ENCODE results near the gene C11orf52. TPM values are rescaled to one million over a fixed set of nuclear protein-coding genes. Genes with fewer than 3 reads are reported as not detected.
A peak's percentile ranks its signal among the peaks of the same experiment; 100 is the strongest.
"Not testable (repeated sequence)": the region's sequence is repeated elsewhere in the genome, so short reads cannot be mapped to it uniquely, and the experiment has no call there.

The C11orf52 gene
- total RNA-seq, 2 experiments from 2014 or later, result not detected

DNA sequence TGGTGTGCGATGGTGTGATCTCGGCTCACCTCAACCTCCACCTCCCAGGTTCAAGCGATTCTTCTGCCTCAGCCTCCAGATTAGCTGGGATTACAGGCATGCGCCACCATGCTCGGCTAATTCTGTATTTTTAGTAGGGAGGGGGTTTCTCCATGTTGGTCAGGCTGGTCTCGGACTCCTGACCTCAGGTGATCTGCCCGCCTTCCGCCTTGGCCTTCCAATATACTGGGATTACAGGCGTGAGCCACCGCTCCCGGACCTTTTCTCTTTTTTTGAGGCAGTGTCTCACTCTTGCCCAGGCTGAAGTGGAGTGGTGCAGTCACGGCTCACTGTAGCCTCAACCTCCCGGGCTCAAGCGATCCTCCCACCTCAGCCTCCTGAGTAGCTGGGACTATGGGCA is 14.5 kb downstream of the C11orf52 start:
- not testable (repeated sequence) for DNase-seq; H3K36me3 Mint-ChIP-seq (ENCODE audit: low read depth); H3K27me3 Mint-ChIP-seq (ENCODE audit: low read depth); H3K9me3 Mint-ChIP-seq; H3K27ac Mint-ChIP-seq; H3K4me3 Mint-ChIP-seq
- peaks cover 40% of the 10 kb centered on the region for H3K4me1 Mint-ChIP-seq (ENCODE audit: low read depth)
- CTCF ChIA-PET, result interaction anchor here (1.5 to 8.4 kb wide), 2 partner anchors 49 to 90 kb away, joined by 3 to 125 read pairs; no protein-coding TSS in a partner anchor
- intact Hi-C loops (cut with micrococcal nuclease), result loop anchor here (10.0 kb wide), 2 partner anchors 558 to 1588 kb away; partner anchors contain the start of gene POU2AF1

DNA sequence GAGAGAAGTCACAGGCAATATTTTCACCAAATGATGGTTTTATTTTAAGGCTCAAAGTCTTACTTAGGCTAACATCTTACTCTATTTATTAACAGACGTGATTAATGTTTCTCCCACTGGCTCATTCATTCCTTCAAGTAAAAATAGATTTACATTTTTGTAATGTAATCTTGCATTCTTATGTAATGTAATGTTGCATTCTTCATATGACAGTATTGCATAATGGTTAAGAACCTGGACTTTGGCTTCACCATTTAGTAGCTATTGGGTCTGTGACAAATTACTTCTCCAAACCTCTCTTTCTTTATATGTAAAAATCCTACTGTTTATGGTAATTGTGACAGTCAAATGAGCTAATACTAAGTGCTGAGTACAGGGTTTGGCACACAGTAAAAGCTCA is 15.2 kb downstream of the C11orf52 start:
- H3K4me3 Mint-ChIP-seq, result no peak overlapping the region
- no peak overlapping the region for H3K27ac Mint-ChIP-seq
- H3K27me3 Mint-ChIP-seq (ENCODE audit: low read depth), result no peaks in the 10 kb centered on the region
- CTCF ChIA-PET, result interaction anchor here (0.8 to 8.4 kb wide), 3 partner anchors 19 to 62 kb away, joined by 3 to 125 read pairs (median 5); partner anchors contain the start of gene ALG9
- no peak for DNase-seq
- intact Hi-C loops (cut with micrococcal nuclease), result loop anchor here (10.0 kb wide), 2 partner anchors 559 to 1589 kb away; partner anchors contain the start of gene POU2AF1
- H3K4me1 Mint-ChIP-seq (ENCODE audit: low read depth), result peaks cover 47% of the 10 kb centered on the region
- H3K9me3 Mint-ChIP-seq, result no peaks in the 10 kb centered on the region
- no peaks in the 10 kb centered on the region for H3K36me3 Mint-ChIP-seq (ENCODE audit: low read depth)

DNA sequence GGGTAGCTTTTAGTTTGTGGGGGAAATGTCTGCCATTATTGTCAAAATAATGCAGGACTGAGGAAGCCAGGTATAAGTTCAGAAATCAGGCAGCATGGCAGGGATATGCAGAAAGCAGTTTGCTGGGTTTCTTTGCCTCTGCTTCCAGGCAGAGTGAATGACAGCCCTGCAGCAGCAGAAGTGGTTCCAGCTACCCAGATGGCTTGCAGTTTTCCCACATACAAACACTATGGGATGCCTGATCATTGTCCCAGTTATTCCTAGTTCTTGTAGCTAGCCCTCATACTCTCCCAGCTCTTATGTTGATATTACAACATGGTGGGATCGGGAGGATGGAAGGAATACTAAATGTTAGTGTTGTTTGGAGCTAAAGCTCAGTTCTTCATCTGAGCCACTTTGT is 15.6 kb downstream of the C11orf52 start:
- Mint-ChIP-seq H3K4me1 (ENCODE audit: low read depth) (peaks cover 51% of the 10 kb centered on the region), H3K27ac (no peak overlapping the region), H3K36me3 (ENCODE audit: low read depth) (no peaks in the 10 kb centered on the region), H3K9me3 (no peaks in the 10 kb centered on the region), H3K4me3 (no peak overlapping the region), H3K27me3 (ENCODE audit: low read depth) (no peaks in the 10 kb centered on the region)
- intact Hi-C loops (cut with micrococcal nuclease), result loop anchor here (10.0 kb wide), 2 partner anchors 560 to 1590 kb away; partner anchors contain the start of gene POU2AF1
- DNase-seq, result no peak
- CTCF ChIA-PET, result interaction anchor here (0.8 to 8.4 kb wide), 3 partner anchors 19 to 63 kb away, joined by 3 to 125 read pairs (median 5); partner anchors contain the start of gene ALG9

DNA sequence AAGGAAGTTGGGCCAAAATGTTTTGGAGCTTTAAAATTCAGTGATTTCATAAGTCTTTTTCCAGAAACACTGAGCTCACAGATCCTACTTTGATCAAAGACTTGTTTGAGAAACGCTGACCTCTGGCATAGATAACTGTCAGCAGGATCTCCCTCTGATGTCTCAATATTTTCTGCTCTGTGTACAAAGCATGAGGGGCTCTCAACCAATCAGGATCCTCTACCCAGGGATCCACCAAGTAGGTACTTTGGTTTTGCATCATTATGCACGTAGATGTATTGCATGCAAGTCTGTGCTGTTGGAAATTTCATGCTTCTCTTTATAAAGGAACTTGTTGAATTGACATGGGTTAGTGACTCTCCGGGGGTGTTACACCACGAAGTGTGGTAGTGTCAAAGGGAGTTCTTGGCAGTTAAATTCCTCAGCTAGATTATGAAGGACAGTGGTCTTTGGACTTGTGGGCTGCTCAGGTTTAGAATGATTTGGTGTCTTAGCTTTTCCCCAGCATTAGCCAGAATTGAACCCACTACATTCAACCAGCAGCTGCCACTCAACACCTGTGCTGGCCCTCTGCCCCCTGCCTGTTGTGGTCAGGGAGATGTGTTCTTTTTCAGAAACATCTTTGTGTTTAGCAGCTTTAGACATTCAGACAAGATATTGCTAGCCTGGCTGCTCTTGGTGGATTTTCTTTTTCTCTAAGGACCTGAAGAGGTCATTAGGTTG is 16.8 kb downstream of the C11orf52 start:
- no peak for DNase-seq
- no peaks in the 10 kb centered on the region for H3K27me3 Mint-ChIP-seq (ENCODE audit: low read depth)
- H3K4me1 Mint-ChIP-seq (ENCODE audit: low read depth), result peaks cover 53% of the 10 kb centered on the region
- intact Hi-C loops (cut with micrococcal nuclease), result loop anchor here (10.0 kb wide), 2 partner anchors 561 to 1591 kb away; partner anchors contain the start of gene POU2AF1
- H3K36me3 Mint-ChIP-seq (ENCODE audit: low read depth), result no peaks in the 10 kb centered on the region
- CTCF ChIA-PET, result interaction anchor here (0.5 to 8.4 kb wide), 8 partner anchors 9 to 398 kb away, joined by 3 to 125 read pairs (median 4); no protein-coding TSS in a partner anchor
- H3K9me3 Mint-ChIP-seq, result no peaks in the 10 kb centered on the region
- H3K4me3 Mint-ChIP-seq, result peak overlapping the region; percentile 2
- no peak overlapping the region for H3K27ac Mint-ChIP-seq

DNA sequence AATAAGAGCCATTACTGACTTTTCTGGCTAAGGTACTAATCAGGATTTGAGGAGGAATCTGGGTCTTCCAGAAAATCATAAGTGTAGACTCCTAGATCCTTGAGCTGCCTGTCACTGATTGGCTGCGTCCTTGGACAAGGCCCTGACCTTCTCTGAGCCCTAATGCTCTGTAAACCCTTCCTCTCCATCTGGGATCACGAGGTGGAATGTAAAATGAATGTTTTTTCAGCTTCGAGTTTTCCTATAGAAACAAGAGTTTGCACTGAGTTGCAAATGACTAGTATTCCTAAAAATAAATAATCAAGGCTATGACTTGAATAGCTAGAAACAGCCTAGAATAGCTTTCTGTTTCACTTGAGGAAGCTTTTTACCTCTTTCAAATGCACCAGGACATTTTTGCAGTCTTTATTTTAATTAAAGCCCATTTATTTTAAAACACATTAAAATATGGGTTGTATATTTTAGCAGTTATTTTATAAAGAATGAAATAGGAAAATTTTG is 17.4 kb downstream of the C11orf52 start:
- H3K27me3 Mint-ChIP-seq (ENCODE audit: low read depth), result no peaks in the 10 kb centered on the region

DNA sequence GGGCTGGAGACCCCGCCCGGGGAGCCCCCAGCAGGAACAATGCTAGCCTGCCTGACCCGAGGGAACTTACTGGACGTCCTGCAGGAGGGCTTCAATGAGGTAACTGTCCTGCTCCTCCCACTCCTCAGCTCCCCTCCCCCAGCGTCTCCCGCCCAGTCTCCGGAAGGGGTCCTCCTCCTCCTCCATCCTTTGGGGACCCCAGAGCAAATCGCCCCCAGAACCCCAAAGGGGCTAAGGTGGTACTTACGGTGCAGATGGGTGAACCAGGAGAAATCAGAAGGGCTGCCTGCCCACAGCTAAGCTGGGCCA is 18.7 kb downstream of the C11orf52 start:
- CTCF ChIA-PET, result interaction anchor here (0.9 to 9.2 kb wide), 5 partner anchors 8 to 238 kb away, joined by 3 to 53 read pairs (median 7); partner anchors contain the start of gene BCO2
- Mint-ChIP-seq H3K27me3 (ENCODE audit: low read depth) (no peaks in the 10 kb centered on the region), H3K4me3 (peak overlapping the region; percentile 76), H3K4me1 (ENCODE audit: low read depth) (peaks cover 49% of the 10 kb centered on the region), H3K9me3 (no peaks in the 10 kb centered on the region), H3K27ac (peak overlapping the region; percentile 84), H3K36me3 (ENCODE audit: low read depth) (no peaks in the 10 kb centered on the region)
- no peak for DNase-seq
- intact Hi-C loops (cut with micrococcal nuclease), result loop anchor here (10.0 kb wide), 2 partner anchors 563 to 1593 kb away; partner anchors contain the start of gene POU2AF1

More for the DNA sequence above, 17.4 kb downstream of the C11orf52 start:
- Mint-ChIP-seq H3K27ac (peak overlapping the region; percentile 30), H3K4me3 (no peak overlapping the region), H3K9me3 (no peaks in the 10 kb centered on the region), H3K4me1 (ENCODE audit: low read depth) (peaks cover 53% of the 10 kb centered on the region), H3K36me3 (ENCODE audit: low read depth) (no peaks in the 10 kb centered on the region)
- intact Hi-C loops (cut with micrococcal nuclease), result loop anchor here (10.0 kb wide), 2 partner anchors 561 to 1591 kb away; partner anchors contain the start of gene POU2AF1
- DNase-seq, result no peak
- CTCF ChIA-PET, result interaction anchor here (0.6 to 8.4 kb wide), 5 partner anchors 9 to 260 kb away, joined by 3 to 125 read pairs (median 7); no protein-coding TSS in a partner anchor

DNA sequence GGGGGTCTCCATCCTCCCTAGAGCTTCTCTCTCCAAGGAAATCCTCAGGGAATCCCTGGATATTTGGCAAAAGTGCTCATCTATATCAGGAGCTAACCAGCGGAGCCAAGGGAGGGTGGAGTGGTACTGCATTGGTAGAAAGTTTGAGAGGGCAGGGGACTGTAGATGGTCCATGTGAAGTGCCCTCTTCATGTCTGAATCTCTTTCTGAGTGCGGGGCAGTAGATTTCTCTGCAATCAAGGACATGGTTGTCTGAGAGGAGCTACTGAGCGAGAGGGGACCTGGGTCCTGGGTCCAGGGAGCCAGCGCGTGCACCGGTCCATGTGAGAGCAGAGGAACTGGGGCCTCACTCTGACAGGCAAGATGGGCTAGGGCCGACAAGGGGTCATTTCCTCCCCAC is 19.1 kb downstream of the C11orf52 start:
- H3K27ac Mint-ChIP-seq, result peak overlapping the region; percentile 84
- peaks cover 45% of the 10 kb centered on the region for H3K4me1 Mint-ChIP-seq (ENCODE audit: low read depth)
- CTCF ChIA-PET, result interaction anchor here (0.9 to 9.2 kb wide), 5 partner anchors 9 to 238 kb away, joined by 3 to 53 read pairs (median 7); partner anchors contain the start of gene BCO2
- H3K9me3 Mint-ChIP-seq, result no peaks in the 10 kb centered on the region
- peak overlapping the region; percentile 76 for H3K4me3 Mint-ChIP-seq
- DNase-seq, result no peak
- no peaks in the 10 kb centered on the region for H3K27me3 Mint-ChIP-seq (ENCODE audit: low read depth)
- intact Hi-C loops (cut with micrococcal nuclease), result loop anchor here (2.0 to 10.0 kb wide), 5 partner anchors 59 to 1593 kb away; partner anchors contain the start of genes CFAP68, FDXACB1, POU2AF1 and SIK2
- no peaks in the 10 kb centered on the region for H3K36me3 Mint-ChIP-seq (ENCODE audit: low read depth)

DNA sequence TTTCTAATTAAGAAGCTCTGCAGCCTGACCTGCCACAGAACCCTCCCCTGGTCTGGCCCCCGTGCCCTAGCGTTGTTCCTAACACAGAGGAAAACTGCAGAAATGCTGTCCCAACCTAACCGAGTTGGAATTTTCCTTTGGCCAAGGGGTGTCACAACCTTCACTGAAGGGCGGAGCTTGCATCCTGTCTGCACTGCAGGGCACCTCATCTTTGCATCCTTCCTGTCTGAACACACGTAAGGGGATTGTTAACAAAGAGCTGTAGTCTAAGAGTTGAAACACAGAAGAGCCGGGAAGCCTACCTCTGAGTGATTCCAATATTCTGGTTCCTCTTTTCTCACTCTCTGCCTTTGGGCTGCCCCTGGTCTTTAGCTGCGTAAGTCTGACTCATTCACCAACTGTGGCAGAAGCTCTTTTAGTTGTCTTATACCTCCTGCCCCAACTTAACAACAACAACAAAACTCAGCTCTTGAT is 20.0 kb downstream of the C11orf52 start:
- intact Hi-C loops (cut with micrococcal nuclease), result loop anchor here (2.0 to 10.0 kb wide), 5 partner anchors 60 to 1594 kb away; partner anchors contain the start of genes CFAP68, FDXACB1, POU2AF1 and SIK2
- CTCF ChIA-PET, result interaction anchor here (1.1 to 9.2 kb wide), 8 partner anchors 9 to 341 kb away, joined by 3 to 53 read pairs (median 4); partner anchors contain the start of gene BCO2
- H3K27ac Mint-ChIP-seq, result peak overlapping the region; percentile 84

DNA sequence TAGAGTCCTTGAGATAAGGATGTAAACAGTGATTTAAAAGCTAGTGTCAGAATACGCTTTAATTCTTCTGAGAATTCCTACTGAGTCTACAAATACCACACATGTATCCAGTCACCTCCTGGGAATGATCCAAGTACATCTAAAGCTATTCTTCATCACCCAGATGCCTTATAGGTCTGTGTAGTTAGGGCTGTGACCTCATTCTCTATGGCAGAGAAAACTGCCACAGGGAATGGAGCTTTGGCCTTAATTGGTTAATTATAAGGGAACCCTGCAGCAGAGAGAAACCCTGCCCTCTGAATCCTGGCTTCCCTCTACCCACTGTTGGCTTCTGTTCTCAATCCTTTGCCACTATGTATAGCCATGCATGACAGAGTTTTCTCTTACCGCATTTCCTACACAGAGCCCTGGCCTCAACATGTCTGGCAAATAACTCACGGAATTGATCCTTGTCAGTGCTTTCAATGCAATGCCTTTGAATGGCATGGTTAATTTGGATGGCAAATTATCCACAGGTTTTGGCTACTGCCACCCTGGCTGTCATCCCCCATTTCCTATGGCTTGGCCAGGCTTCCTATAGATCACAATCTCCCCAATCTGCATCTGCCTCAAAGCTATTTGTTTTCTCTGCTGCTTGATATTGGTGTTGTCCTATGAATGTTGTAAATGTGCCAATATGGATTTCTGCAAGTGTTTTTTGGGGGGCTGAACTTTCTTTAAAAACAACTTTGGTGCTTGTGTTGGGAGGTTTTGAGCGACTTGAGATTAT is 21.3 kb downstream of the C11orf52 start:
- Mint-ChIP-seq H3K36me3 (ENCODE audit: low read depth) (peaks cover 1% of the 10 kb centered on the region), H3K4me1 (ENCODE audit: low read depth) (peaks cover 51% of the 10 kb centered on the region), H3K9me3 (no peaks in the 10 kb centered on the region), H3K27me3 (ENCODE audit: low read depth) (no peaks in the 10 kb centered on the region), H3K4me3 (no peak overlapping the region), H3K27ac (no peak overlapping the region)
- CTCF ChIA-PET, result interaction anchor here (0.7 to 9.2 kb wide), 7 partner anchors 11 to 1425 kb away, joined by 3 to 53 read pairs (median 3); no protein-coding TSS in a partner anchor
- no peak for DNase-seq
- intact Hi-C loops (cut with micrococcal nuclease), result loop anchor here (2.0 to 10.0 kb wide), 5 partner anchors 61 to 1595 kb away; partner anchors contain the start of genes CFAP68, FDXACB1, POU2AF1 and SIK2

More for the DNA sequence above, 20.0 kb downstream of the C11orf52 start:
- Mint-ChIP-seq H3K4me3 (peak overlapping the region; percentile 76), H3K9me3 (no peaks in the 10 kb centered on the region), H3K36me3 (ENCODE audit: low read depth) (no peaks in the 10 kb centered on the region), H3K27me3 (ENCODE audit: low read depth) (no peaks in the 10 kb centered on the region), H3K4me1 (ENCODE audit: low read depth) (peaks cover 43% of the 10 kb centered on the region)
- DNase-seq, result peak; percentile 75

DNA sequence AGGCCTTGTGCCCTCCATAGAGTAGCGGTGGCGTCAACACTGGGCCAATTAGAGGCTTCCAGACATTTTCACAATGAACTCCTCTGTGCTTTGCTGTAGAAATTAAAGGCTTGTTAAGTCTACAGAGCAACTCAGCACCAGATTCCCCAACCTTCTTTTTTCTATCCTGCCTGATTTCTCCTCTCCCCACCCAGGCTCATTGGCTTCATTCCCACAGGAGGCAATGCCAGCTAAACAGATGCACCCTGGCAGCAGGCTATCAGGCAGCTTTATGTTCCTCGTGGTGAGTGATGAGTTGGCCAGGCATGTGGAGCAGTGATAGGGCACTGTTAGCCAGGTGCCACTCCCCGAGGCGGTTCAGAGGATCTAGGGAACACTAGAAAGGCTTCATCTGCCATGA is 23.2 kb downstream of the C11orf52 start:
- CTCF ChIA-PET, result interaction anchor here (1.0 to 9.2 kb wide), 3 partner anchors 10 to 116 kb away, joined by 3 to 53 read pairs (median 3); no protein-coding TSS in a partner anchor
- intact Hi-C loops (cut with micrococcal nuclease), result no loop called here
- no peak overlapping the region for H3K4me3 Mint-ChIP-seq
- no peaks in the 10 kb centered on the region for H3K9me3 Mint-ChIP-seq
- H3K36me3 Mint-ChIP-seq (ENCODE audit: low read depth), result peaks cover 1% of the 10 kb centered on the region
- no peak for DNase-seq
- H3K27me3 Mint-ChIP-seq (ENCODE audit: low read depth), result no peaks in the 10 kb centered on the region
- peaks cover 38% of the 10 kb centered on the region for H3K4me1 Mint-ChIP-seq (ENCODE audit: low read depth)
- no peak overlapping the region for H3K27ac Mint-ChIP-seq

DNA sequence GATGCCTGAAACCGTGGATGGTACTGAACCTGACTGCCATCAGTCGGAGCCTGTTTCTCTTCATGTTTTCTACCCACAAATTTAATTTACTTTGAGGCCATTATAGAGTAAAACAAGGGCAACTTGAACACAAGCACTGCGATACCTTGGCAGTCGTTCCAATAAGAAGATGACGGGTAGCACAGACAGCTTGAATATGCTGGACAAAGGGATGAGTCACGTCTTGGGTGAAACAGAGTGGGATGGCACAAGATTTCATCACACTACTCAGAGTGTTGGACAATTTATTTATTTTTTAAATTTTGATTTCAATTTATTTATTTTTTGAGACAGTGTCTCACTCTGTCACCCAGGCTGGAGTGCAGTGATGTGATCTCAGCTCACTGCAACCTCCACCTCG is 24.1 kb downstream of the C11orf52 start:
- no peaks in the 10 kb centered on the region for H3K9me3 Mint-ChIP-seq
- CTCF ChIA-PET, result interaction anchor here (2.3 to 9.2 kb wide), 2 partner anchors 12 to 38 kb away, joined by 8 to 53 read pairs; no protein-coding TSS in a partner anchor
- H3K4me3 Mint-ChIP-seq, result no peak overlapping the region
- H3K36me3 Mint-ChIP-seq (ENCODE audit: low read depth), result peaks cover 1% of the 10 kb centered on the region
- H3K4me1 Mint-ChIP-seq (ENCODE audit: low read depth), result peaks cover 34% of the 10 kb centered on the region
- intact Hi-C loops (cut with micrococcal nuclease), result no loop called here
- no peak for DNase-seq
- no peak overlapping the region for H3K27ac Mint-ChIP-seq
- H3K27me3 Mint-ChIP-seq (ENCODE audit: low read depth), result no peaks in the 10 kb centered on the region

Measured in activated naive CD4-positive, alpha-beta T cell treated with anti-CD3 and anti-CD28 coated beads for 36 hours (primary cell).